Measurements from ENCODE around the gene CAMKK1.
A peak's percentile ranks its signal among the peaks of the same experiment; 100 is the strongest.

CAMKK1 gene

DNA sequence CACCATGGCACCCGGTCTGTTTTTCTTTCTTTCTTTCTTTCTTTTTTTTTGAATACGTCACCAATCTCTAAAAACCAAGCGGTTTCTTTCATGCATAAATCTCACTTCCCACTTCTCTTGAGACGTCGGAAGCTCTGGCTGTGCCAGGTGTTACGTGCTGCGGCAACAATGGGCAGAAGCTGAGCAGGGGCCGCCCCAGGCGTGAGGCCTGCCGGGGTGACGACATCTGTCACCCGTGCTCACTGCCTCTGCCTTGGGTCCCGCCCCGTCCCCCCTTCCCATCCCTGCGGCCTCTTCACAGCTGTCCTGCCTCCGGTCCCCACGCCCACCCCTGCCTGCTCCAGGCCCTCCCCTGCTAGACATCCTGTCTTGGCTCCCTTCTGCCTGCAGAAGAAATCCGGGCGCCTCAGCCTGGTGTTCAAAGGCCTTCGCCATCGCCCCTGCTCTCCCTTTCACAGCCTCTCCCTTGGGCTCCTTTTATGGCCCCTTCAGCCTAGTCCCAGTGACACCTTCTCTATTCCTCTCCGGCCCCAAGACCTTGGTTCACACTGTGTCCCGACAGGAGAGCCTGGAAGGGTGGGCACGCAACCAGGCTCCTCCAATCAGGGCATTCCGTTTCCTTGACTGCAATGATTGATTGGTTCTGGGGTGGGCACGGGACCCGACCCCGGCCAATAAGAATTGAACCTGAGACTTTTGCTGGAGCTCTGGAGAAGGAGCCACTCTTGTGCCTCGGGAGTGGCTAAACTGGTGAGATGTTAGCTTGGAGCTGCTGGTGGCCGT, 18.6 kb upstream of the CAMKK1 start:
- Mint-ChIP-seq H3K27me3 (no peaks in the 10 kb centered on the region), H3K27ac (peak overlapping the region; percentile 89), H3K4me3 (peak overlapping the region; percentile 78), H3K9me3 (ENCODE audit: low read depth) (no peaks in the 10 kb centered on the region), H3K4me1 (ENCODE audit: low read depth) (peaks cover 38% of the 10 kb centered on the region), H3K36me3 (no peaks in the 10 kb centered on the region)

DNA sequence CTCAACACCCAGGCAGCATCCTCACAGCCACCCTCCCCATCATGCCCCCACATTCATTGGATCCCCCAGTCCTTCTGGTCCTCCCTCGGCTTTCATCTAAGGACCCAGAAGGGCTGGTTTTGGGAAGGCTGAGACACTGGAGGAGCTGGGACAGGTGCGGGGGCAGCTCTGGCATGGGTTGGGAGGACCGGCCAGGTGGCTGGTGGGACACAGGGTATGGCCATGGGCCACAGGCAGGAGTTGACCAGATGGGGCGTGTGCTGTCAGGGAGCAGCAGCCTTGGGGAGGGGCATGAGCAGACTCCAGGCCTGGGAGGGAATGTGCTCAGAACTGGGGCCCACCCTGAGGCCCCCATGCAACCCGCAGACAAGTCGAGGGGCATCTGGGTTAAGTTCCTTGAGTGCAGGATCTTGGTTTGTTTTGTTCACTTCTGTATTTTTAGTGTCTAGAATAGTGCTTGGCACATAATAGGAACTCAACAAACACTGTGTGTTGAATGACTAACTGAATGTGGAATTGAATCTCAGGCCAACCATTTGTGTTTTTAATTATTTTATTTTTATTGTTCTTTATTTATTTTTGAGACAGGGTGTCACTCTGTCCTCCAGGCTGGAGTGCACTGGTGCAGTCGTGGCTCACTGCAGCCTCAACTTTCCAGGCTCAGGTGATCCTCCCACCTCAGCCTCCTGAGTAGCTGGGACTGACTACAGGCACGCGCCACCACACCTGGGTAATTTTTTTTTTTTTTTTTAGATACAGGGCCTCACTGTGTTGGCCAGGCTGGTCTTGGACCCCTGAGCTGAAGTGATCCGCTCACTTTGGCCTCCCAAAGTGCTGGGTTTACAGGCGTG, 17.8 kb upstream of the CAMKK1 start:
- Mint-ChIP-seq H3K9me3 (ENCODE audit: low read depth) (no peaks in the 10 kb centered on the region), H3K4me1 (ENCODE audit: low read depth) (peaks cover 32% of the 10 kb centered on the region), H3K27ac (peak overlapping the region; percentile 89), H3K4me3 (peak overlapping the region; percentile 78), H3K27me3 (no peaks in the 10 kb centered on the region), H3K36me3 (no peaks in the 10 kb centered on the region)

DNA sequence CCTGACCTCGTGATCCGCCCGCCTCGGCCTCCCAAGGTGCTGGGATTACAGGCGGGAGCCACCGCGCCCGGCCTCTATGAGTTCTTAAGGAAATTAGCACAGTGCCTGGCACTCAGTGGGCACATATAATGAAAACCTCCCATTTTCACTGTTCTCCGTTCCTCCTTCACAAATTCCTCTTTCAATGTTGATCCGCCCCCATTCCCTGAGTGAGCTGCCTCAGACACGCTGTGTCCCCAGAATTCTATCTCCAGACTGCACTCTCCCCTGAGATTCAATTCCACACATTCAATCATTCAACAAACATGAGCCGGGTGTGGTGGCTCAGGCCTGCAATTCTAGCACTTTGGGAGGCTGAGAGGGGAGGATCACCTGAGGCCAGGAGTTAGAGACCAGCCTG, 16.4 kb upstream of the CAMKK1 start:
- H3K36me3 Mint-ChIP-seq: no peaks in the 10 kb centered on the region
- H3K4me3 Mint-ChIP-seq: no peak overlapping the region
- peak overlapping the region; percentile 30 for H3K27ac Mint-ChIP-seq

DNA sequence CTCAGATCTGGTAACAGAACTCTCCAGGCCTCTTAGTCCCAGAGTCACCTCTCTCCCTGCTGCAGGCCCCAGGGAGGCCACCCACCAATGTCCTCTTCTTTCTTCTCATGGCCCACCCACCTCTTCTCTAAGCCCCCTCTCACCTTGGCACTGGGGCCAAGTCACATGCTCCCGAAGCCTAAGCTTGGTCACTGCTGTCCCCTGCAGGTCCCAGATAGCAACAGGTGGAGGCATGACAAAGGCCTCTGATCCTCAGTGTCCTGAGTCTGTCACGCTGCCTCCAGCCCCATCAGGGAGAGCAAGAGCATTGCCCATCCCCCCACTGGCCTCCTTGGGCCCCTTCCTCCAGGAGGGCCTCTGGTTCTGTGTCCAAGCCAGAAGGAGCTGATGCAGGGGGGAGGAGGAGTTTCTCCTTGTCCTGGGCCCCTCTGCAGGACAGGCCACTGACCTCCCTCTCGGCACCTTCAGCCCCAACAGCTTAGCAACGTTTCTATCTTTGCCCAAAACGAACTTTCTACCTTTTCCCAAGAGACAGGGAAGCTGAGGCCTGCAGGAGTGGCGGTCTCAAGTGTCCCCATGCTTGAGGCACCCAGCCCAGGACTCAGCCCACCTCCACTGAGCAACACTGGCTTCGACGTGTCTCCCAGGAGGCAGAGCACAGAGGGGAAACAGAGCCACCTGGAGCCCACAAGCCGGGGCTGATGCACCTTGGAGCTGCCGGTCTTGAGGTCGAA, 14.8 kb upstream of the CAMKK1 start:
- Mint-ChIP-seq H3K27me3 (no peaks in the 10 kb centered on the region), H3K4me3 (no peak overlapping the region), H3K36me3 (no peaks in the 10 kb centered on the region), H3K27ac (no peak overlapping the region), H3K4me1 (ENCODE audit: low read depth) (peaks cover 12% of the 10 kb centered on the region), H3K9me3 (ENCODE audit: low read depth) (no peaks in the 10 kb centered on the region)

More for the DNA sequence above, 16.4 kb upstream of the CAMKK1 start:
- peaks cover 21% of the 10 kb centered on the region for H3K4me1 Mint-ChIP-seq (ENCODE audit: low read depth)
- no peaks in the 10 kb centered on the region for H3K27me3 Mint-ChIP-seq
- no peaks in the 10 kb centered on the region for H3K9me3 Mint-ChIP-seq (ENCODE audit: low read depth)

DNA sequence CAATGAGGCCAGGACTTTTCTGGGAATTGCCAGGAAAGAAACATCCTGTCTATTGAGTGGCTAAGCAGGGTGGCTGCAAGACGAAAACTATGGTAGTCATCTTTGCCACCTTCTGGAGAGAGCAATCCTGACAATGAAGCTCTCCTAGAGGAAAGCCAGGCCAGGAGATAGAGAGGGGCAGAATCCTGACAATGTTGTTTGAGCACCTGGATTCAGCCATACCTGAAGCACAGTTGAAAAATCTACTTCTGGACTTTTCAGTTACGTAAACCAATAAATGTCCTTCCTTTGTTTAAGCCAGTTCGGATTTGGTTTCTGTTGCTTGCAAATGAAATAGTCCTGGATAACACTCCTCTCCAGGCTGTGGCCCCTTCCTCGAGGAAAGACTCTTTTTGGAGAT, 14.0 kb upstream of the CAMKK1 start:
- H3K9me3 Mint-ChIP-seq (ENCODE audit: low read depth): no peaks in the 10 kb centered on the region

DNA sequence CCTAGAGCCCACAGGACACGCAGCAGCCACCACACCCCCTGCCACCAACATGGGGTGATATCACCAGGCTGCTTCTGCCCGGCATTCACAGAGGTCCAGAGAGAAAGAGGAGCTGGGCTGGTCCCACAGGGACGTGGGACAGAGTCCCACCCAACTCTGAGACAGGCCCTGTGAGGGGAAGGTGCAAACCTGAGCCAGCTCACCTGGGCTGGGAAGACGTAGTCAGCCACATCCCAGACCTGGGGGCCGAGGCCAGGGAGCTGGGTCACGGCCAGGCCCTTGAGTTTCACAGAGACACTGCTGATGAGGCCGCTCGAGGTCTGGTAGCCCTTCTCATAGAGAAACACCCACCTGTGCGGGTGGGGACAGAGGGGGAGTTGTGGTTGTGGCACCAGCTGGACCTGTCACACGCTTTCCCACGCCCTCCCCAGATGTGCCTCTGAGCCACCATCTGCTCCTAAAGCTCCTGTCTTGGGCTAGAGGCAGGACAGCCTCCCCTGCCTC, 12.2 kb upstream of the CAMKK1 start:
- Mint-ChIP-seq H3K27me3 (no peaks in the 10 kb centered on the region), H3K4me3 (no peak overlapping the region), H3K36me3 (no peaks in the 10 kb centered on the region), H3K4me1 (ENCODE audit: low read depth) (no peaks in the 10 kb centered on the region), H3K9me3 (ENCODE audit: low read depth) (no peaks in the 10 kb centered on the region), H3K27ac (no peak overlapping the region)

More for the DNA sequence above, 14.0 kb upstream of the CAMKK1 start:
- H3K27ac Mint-ChIP-seq: no peak overlapping the region
- H3K4me3 Mint-ChIP-seq: no peak overlapping the region
- peaks cover 9% of the 10 kb centered on the region for H3K4me1 Mint-ChIP-seq (ENCODE audit: low read depth)
- H3K27me3 Mint-ChIP-seq: no peaks in the 10 kb centered on the region
- no peaks in the 10 kb centered on the region for H3K36me3 Mint-ChIP-seq

DNA sequence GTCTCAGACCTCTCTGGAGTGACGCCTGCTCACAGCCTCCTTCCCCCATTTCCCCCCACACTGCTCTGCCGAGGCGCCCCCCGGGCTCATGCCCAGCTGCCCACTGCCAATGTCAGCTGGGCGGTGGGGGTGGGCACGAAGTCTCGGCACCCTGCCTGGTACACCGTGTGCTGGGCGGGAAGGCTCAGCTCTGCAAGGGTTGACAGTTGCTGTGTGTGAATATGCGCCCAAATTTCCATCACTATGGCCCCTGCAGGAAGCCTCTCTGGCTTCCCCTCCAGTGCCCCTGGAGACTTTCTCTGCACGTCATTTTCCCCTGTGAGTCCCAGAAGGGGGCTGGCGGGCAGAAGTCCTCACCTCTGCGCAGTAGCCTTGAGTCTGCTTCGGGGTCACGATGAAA, 11.6 kb upstream of the CAMKK1 start:
- Mint-ChIP-seq H3K4me3 (no peak overlapping the region), H3K27me3 (no peaks in the 10 kb centered on the region), H3K9me3 (ENCODE audit: low read depth) (no peaks in the 10 kb centered on the region), H3K27ac (no peak overlapping the region), H3K36me3 (no peaks in the 10 kb centered on the region), H3K4me1 (ENCODE audit: low read depth) (no peaks in the 10 kb centered on the region)

DNA sequence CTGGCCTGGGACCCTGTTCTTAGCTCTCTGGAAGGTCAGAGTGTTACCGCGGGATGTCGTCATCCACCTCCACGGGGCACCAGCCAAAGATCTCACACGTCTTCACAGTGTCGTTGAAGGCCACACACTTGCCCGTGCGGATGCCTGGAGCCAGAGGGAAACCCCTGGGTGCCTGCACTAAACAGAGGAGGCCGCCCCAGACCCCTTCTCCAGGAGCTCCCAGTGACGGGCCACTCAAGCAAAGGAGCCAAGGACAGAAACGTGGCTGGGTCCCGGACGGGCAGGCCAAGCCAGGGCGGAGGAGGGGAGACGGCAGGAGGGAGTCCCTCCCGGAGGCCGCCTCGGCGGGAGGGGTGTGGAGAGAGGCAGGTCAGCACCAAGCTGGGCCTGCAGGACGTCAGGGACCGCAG, 11.0 kb upstream of the CAMKK1 start:
- H3K36me3 Mint-ChIP-seq: no peaks in the 10 kb centered on the region
- no peaks in the 10 kb centered on the region for H3K4me1 Mint-ChIP-seq (ENCODE audit: low read depth)
- no peak overlapping the region for H3K4me3 Mint-ChIP-seq
- no peak overlapping the region for H3K27ac Mint-ChIP-seq
- H3K27me3 Mint-ChIP-seq: no peaks in the 10 kb centered on the region
- no peaks in the 10 kb centered on the region for H3K9me3 Mint-ChIP-seq (ENCODE audit: low read depth)

DNA sequence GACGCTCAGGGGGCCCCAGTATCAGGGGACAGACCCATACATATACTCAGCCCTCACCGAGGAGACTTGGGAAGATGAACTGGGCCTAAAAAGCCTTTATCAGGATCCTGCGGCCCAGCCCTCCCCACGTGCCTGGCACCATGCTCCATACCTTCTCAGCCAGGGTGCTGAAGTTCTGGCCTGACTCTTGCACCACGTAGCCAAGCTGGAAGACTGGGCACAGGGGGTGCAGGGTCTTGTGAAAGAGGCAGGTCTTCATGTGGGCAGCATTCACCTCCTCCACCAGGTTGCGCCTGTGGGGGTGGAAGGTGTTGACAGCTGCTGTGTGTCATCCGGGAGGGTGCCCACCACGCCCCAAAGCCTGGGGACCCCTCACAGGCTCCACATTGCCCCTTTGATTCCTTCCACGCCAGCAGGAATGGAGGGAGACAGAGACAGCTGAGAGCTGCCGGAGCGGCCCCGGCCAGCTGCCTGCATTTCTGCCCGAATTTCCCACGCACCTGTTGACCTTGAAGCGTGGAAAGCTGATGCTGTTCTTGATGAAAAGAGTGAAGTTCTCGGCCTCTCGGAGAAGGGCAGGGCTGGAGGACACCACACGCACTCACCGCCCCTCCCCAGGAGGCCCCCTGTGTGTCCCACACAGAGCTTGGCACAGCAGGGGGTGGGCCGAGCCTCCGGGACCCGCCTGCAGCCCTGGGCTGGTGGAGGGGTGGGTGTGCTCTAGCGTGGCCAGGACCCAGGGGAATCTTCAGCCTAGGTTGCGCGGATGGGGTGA, 10.4 kb upstream of the CAMKK1 start:
- no peaks in the 10 kb centered on the region for H3K9me3 Mint-ChIP-seq (ENCODE audit: low read depth)
- H3K27me3 Mint-ChIP-seq: no peaks in the 10 kb centered on the region
- no peaks in the 10 kb centered on the region for H3K36me3 Mint-ChIP-seq
- no peak overlapping the region for H3K27ac Mint-ChIP-seq
- H3K4me3 Mint-ChIP-seq: no peak overlapping the region
- no peaks in the 10 kb centered on the region for H3K4me1 Mint-ChIP-seq (ENCODE audit: low read depth)

DNA sequence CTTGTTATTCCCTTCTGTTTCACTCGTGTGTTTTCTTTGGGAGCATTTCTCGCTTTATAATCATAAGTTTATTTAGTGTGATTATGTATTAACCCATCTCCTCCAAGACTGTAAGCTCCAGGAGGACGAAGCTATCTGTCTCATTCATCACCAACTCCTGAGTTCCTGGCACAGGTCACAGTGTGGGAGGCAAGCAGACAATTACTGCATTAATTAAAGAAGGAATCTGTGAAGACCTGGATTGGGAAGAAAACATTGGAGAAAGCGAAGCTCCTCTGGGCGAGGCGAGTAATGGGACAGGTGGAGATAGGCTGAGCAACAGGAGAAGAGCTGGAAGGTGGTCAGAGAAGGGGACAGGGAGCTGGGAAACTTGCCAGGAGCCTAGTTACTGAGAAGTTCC, 7.8 kb upstream of the CAMKK1 start:
- Mint-ChIP-seq H3K4me1 (ENCODE audit: low read depth) (no peaks in the 10 kb centered on the region), H3K27me3 (no peaks in the 10 kb centered on the region), H3K36me3 (no peaks in the 10 kb centered on the region), H3K4me3 (no peak overlapping the region), H3K27ac (no peak overlapping the region), H3K9me3 (ENCODE audit: low read depth) (no peaks in the 10 kb centered on the region)

DNA sequence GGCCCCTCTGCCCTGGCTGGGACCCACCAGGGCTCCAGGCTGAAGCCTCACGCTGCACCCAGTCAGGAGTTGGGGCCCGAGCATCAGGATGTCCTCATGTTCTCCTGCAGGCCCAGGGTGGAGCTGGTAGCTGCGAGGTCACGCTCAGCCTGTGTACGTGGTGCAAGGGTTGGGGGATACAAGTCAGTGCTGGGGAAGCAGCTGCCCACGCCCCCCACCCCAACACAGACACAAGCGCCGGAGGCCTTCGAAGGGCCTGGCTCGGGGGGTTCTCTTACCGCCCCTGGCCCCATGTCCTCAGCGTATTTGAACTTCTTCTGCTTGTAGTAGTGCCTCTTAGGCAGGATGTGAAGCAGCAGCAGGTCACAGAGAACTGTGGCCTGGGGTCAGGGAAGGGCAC, 4.9 kb upstream of the CAMKK1 start:
- no peaks in the 10 kb centered on the region for H3K9me3 Mint-ChIP-seq (ENCODE audit: low read depth)
- no peaks in the 10 kb centered on the region for H3K36me3 Mint-ChIP-seq
- no peak overlapping the region for H3K27ac Mint-ChIP-seq
- no peak overlapping the region for H3K4me3 Mint-ChIP-seq
- H3K27me3 Mint-ChIP-seq: no peaks in the 10 kb centered on the region
- H3K4me1 Mint-ChIP-seq (ENCODE audit: low read depth): peaks cover 8% of the 10 kb centered on the region

DNA sequence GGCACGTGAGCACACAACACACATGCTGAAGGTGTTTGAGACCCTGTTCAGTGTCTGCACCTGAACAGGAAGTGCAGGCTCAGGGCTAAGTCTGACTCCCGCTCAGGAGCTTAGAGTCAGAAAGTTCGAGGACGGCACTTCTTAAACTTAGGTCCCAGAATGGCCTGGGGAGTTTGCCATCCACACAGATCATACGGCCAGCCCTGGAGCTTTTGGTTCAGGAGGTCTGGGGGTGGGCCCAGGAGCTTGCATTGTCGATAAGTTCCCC, 4.0 kb upstream of the CAMKK1 start:
- Mint-ChIP-seq H3K27ac (no peak overlapping the region), H3K36me3 (no peaks in the 10 kb centered on the region), H3K27me3 (no peaks in the 10 kb centered on the region), H3K4me3 (no peak overlapping the region), H3K4me1 (ENCODE audit: low read depth) (peaks cover 8% of the 10 kb centered on the region), H3K9me3 (ENCODE audit: low read depth) (no peaks in the 10 kb centered on the region)

DNA sequence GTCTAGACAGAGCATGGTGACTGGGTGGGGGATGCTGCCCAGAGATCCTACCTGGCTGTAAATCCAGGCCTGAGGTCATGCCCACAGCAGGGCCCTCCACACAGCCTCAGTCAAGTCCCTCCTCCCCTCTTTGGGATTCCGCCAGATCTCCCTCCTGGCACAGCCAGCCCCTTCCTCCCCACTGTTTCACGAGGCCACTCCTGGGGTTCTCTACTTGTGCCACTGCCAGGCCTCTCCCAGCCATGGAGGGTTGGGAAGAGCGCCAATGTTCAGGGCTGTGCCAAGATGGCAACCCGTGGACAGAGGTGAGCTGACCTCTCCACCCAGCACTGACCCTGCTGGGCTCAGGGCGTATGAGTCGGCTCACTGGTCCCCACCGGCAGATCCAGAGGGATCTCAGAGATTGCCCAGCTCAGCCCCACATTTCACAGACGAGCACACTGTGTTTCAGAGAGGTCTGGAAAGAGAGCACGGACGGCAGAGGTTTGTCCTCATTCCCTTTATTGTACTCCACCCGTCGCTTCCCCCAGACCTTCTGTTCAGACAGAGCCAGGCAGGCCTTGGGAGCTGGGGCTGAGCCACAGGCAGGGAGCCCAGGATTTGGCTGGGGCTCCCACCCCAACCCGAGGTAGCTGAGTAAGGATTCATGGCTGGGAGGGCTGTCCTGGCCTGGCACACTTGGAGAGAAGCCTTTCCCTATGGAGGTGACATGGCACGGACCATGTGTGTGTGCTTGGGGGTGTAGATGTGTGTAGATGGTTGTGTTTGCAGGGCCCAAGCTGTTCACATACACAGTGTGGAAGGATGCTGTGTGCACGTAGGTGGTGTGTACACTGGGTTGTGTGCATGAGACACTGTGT, 3.5 kb upstream of the CAMKK1 start:
- Mint-ChIP-seq H3K27me3 (no peaks in the 10 kb centered on the region), H3K27ac (no peak overlapping the region), H3K4me3 (no peak overlapping the region), H3K9me3 (ENCODE audit: low read depth) (no peaks in the 10 kb centered on the region), H3K36me3 (no peaks in the 10 kb centered on the region), H3K4me1 (ENCODE audit: low read depth) (peaks cover 12% of the 10 kb centered on the region)

DNA sequence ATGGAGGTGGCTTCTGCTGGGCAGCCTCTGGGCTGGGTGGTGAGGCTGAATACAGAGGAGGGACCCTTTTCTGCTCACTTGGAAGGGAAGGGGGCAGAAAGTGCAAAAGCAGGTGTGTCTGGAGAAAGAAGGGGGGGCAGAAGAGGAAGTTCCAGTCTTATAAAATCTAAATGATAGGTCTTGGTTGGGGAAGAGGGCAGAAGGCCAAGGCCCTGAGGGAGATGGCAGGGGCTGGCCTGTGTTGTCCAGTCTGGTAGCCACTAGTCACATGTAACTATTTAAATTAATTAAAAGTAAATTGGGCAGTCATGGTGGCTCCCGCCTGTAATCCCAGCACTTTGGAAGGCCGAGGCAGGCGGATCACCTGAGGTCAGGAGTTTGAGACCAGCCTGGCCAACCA, 2.5 kb upstream of the CAMKK1 start:
- peaks cover 21% of the 10 kb centered on the region for H3K4me1 Mint-ChIP-seq (ENCODE audit: low read depth)
- H3K27me3 Mint-ChIP-seq: no peaks in the 10 kb centered on the region
- no peaks in the 10 kb centered on the region for H3K9me3 Mint-ChIP-seq (ENCODE audit: low read depth)
- no peaks in the 10 kb centered on the region for H3K36me3 Mint-ChIP-seq
- no peak overlapping the region for H3K27ac Mint-ChIP-seq
- no peak overlapping the region for H3K4me3 Mint-ChIP-seq
